Measurements from ENCODE around the gene AHNAK2.

- TF ChIP-seq CTCF (IDR thresholded peaks at IDR 0.05; ENCODE audit: low read depth, low read length, poor library complexity, severe bottlenecking) (no peak), EZH2phosphoT487 (IDR thresholded peaks at IDR 0.05; ENCODE audit: borderline replicate concordance, low read length) (no peak)
Observed at GRCh38 chr14:104925855-104926609, 52.1 kb downstream of the AHNAK2 start.

Data from DOHH2 (cell line).